ENCODE results near the gene MOB3A. TPM values are rescaled to one million over a fixed set of nuclear protein-coding genes. Genes with fewer than 3 reads are reported as not detected.

MOB3A gene
- total and polyA plus RNA-seq, 9 of the 15 experiments (the other 6 are each of a cell fraction or from before 2014, with no cell fraction given): 1.1 to 24.1 (median 6.0) TPM

DNA sequence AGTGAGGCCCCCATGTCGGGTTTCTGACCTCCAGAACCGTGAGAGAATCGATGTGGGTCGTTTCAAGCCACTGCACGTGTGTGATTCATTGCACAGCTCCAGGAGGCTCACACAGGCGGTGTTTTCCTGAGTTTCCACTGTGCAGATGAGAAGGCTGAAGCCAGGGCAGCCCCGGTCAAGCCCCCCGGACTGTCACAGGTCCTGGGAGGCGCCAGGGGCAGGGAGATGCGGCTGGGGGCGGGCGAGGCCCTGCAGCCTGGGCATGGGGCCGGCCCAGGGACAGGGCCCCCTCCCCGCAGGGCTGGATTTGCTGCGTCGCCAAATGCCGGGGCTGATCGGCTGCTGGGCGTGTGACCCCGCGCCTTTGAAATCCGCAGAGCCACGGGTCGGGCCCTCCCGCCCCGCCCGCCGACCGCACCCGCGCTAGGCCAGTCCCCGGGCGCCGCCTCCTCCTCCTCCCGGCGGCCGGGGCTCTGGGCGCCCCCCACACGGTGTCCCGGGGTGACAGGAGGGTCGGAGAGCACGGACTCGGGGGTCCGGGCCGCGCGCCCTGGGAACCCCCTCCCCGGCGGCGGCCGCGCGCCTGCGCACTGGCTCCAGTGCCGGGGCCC is 35.1 kb downstream of the MOB3A start (continued):
- TF ChIP-seq SRSF1 (IDR thresholded peaks at IDR 0.05; ENCODE audit: low read depth, low read length) (no peak), PHB (CRISPR knock-in tag; IDR thresholded peaks at IDR 0.05) (no peak), AFF4 (CRISPR knock-in tag; IDR thresholded peaks at IDR 0.05) (peak; percentile 80), SUPT5H (IDR thresholded peaks at IDR 0.05) (0 out of 2 replicates have a peak, but pooled peaks have one; percentile 20), ERF (CRISPR knock-in tag; IDR thresholded peaks at IDR 0.05) (peak; percentile 86; the same call in 1 of the 2 replicates), KLF6 (CRISPR knock-in tag; IDR thresholded peaks at IDR 0.05; ENCODE audit: borderline replicate concordance) (0 out of 2 replicates have a peak, but pooled peaks have one; percentile 64)
- TF ChIP-seq, protein P1, sequence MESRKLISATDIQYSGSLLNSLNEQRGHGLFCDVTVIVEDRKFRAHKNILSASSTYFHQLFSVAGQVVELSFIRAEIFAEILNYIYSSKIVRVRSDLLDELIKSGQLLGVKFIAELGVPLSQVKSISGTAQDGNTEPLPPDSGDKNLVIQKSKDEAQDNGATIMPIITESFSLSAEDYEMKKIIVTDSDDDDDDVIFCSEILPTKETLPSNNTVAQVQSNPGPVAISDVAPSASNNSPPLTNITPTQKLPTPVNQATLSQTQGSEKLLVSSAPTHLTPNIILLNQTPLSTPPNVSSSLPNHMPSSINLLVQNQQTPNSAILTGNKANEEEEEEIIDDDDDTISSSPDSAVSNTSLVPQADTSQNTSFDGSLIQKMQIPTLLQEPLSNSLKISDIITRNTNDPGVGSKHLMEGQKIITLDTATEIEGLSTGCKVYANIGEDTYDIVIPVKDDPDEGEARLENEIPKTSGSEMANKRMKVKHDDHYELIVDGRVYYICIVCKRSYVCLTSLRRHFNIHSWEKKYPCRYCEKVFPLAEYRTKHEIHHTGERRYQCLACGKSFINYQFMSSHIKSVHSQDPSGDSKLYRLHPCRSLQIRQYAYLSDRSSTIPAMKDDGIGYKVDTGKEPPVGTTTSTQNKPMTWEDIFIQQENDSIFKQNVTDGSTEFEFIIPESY (CRISPR knock-in tag; IDR thresholded peaks at IDR 0.05): no peak

All from K562 (cell line).